T-helper 22 cell (primary cell): ENCODE data around the gene KRTAP1-1.
"Not testable (repeated sequence)": the region's sequence is repeated elsewhere in the genome, so short reads cannot be mapped to it uniquely, and the experiment has no call there.

ENCODE experiments used
- DNase-seq: peaks from one replicate; pipeline ENCODE4 v3.0.0-alpha.2; 2020; ENCODE audit warnings: low read depth

KRTAP1-1 gene

GRCh38 chr17:41055130-41055529, 13.9 kb upstream of the KRTAP1-1 start, which contains the start of gene KRTAP2-2:
TSS of gene KRTAP2-2 (minus strand) at chr17:41055230. CDS start at chr17:41055211, 19 bp downstream.
- not testable (repeated sequence) for DNase-seq

GRCh38 chr17:41054556-41054955, 13.3 kb upstream of the KRTAP1-1 start:
- DNase-seq = not testable (repeated sequence)

GRCh38 chr17:41054025-41054424, 12.8 kb upstream of the KRTAP1-1 start:
- DNase-seq = no peak

- DNase-seq = no peak
Measured at GRCh38 chr17:41052566-41052965, 11.3 kb upstream of the KRTAP1-1 start.

GRCh38 chr17:41049110-41049509, 7.9 kb upstream of the KRTAP1-1 start:
- no peak for DNase-seq

GRCh38 chr17:41048441-41048840, 7.2 kb upstream of the KRTAP1-1 start:
- DNase-seq = no peak

- DNase-seq = not testable (repeated sequence)
Measured at GRCh38 chr17:41046735-41047465, 5.7 kb upstream of the KRTAP1-1 start, which contains the start of gene KRTAP2-1. TSS of gene KRTAP2-1 (minus strand) at chr17:41047316. CDS start at chr17:41047267, 49 bp downstream.

- no peak for DNase-seq
Measured at GRCh38 chr17:41042953-41043352, 1.7 kb upstream of the KRTAP1-1 start.

GRCh38 chr17:41037853-41038350, 3.3 kb downstream of the KRTAP1-1 start:
- DNase-seq = no peak

GRCh38 chr17:41034346-41034935, 6.8 kb downstream of the KRTAP1-1 start, which contains the start of gene KRTAP1-3:
TSS of gene KRTAP1-3 (minus strand) at chr17:41034874. CDS start at chr17:41034821, 53 bp downstream.
- DNase-seq = not testable (repeated sequence)

GRCh38 chr17:41029633-41030245, 11.5 kb downstream of the KRTAP1-1 start, which contains the start of gene KRTAP1-4:
TSS of gene KRTAP1-4 (minus strand) at chr17:41030195. CDS start at chr17:41030078, 117 bp downstream.
- no peak for DNase-seq

- no peak for DNase-seq
Measured at GRCh38 chr17:41026715-41027471, 14.4 kb downstream of the KRTAP1-1 start, which contains the start of gene KRTAP1-5. TSS of gene KRTAP1-5 (minus strand) at chr17:41027208. CDS start at chr17:41027155, 53 bp downstream.

- DNase-seq = no peak
Measured at GRCh38 chr17:41024697-41025096, 16.6 kb downstream of the KRTAP1-1 start.

GRCh38 chr17:41020336-41020735, 20.9 kb downstream of the KRTAP1-1 start:
- no peak for DNase-seq

- DNase-seq = no peak
Measured at GRCh38 chr17:41019415-41019814, 21.8 kb downstream of the KRTAP1-1 start.

GRCh38 chr17:41018541-41018940, 22.7 kb downstream of the KRTAP1-1 start:
- DNase-seq = no peak

- no peak for DNase-seq
Measured at GRCh38 chr17:41016578-41017215, 24.6 kb downstream of the KRTAP1-1 start.

GRCh38 chr17:41015454-41015853, 25.8 kb downstream of the KRTAP1-1 start:
- no peak for DNase-seq

- DNase-seq = no peak
Measured at GRCh38 chr17:41013606-41014005, 27.6 kb downstream of the KRTAP1-1 start.

GRCh38 chr17:41013181-41013580, 28.1 kb downstream of the KRTAP1-1 start:
- no peak for DNase-seq
